Karpas-422 (cell line): ENCODE data around the gene NT5C3B. TPM values are rescaled to one million over a fixed set of nuclear protein-coding genes. Genes with fewer than 3 reads are reported as not detected.

Source experiments
- DNase-seq: peaks from one replicate; pipeline ENCODE4 v3.0.0-alpha.2; 2015
- H2AFZ ChIP-seq: fragments of 200-600 bp; sonication (generic); 2 replicates; pipeline ENCODE4 v1.6.1; 2014; ENCODE audit warnings: antibody characterized with exemption, low read length, mixed read lengths
- H3K27ac ChIP-seq: fragments of 200-600 bp; sonication (generic); 2 replicates; pipeline ENCODE4 v1.5.1; 2014; ENCODE audit warnings: mild to moderate bottlenecking, low read length, moderate library complexity
- H3K27me3 ChIP-seq: fragments of 200-600 bp; sonication (generic); 2 replicates; pipeline ENCODE4 v1.6.1; 2014; ENCODE audit warnings: low read length, mixed read lengths
- H3K36me3 ChIP-seq: fragments of 200-600 bp; sonication (generic); 2 replicates; pipeline ENCODE4 v1.6.1; 2014; ENCODE audit warnings: low read length, mixed read lengths; ENCODE audit not compliant: insufficient read depth
- H3K4me1 ChIP-seq: fragments of 200-600 bp; sonication (generic); 2 replicates; pipeline ENCODE4 v1.6.1; 2014; ENCODE audit warnings: mild to moderate bottlenecking, low read length, mixed read lengths
- H3K4me2 ChIP-seq: fragments of 200-600 bp; sonication (generic); 2 replicates; pipeline ENCODE4 v1.6.1; 2014; ENCODE audit warnings: low read length, low read depth, mild to moderate bottlenecking; ENCODE audit not compliant: poor library complexity, severe bottlenecking
- H3K4me3 ChIP-seq: fragments of 200-600 bp; sonication (generic); 2 replicates; pipeline ENCODE4 v1.5.1; 2014; ENCODE audit warnings: mild to moderate bottlenecking, antibody characterized with exemption, low read length, mixed read lengths
- H3K79me2 ChIP-seq: fragments of 200-600 bp; sonication (generic); 2 replicates; pipeline ENCODE4 v1.6.1; 2014; ENCODE audit warnings: mild to moderate bottlenecking, low read length, mixed read lengths
- H3K9ac ChIP-seq: fragments of 200-600 bp; sonication (generic); 2 replicates; pipeline ENCODE4 v1.6.0; 2014; ENCODE audit warnings: low read length
- H3K9me2 ChIP-seq: fragments of 200-600 bp; sonication (generic), shearing (Covaris generic); replicated peaks from 2 replicates; pipeline ENCODE4 v1.6.0; 2014; ENCODE audit warnings: mild to moderate bottlenecking, low read length, moderate library complexity; ENCODE audit not compliant: insufficient read depth
- H3K9me3 ChIP-seq: fragments of 300-700, 200-600 bp; sonication (generic); 2 replicates; pipeline ENCODE4 v1.6.1; 2014; ENCODE audit warnings: low read length, mixed read lengths
- H4K20me1 ChIP-seq: fragments of 200-600 bp; sonication (generic); 2 replicates; pipeline ENCODE4 v1.6.1; 2014; ENCODE audit warnings: mild to moderate bottlenecking, antibody characterized with exemption, low read length, low read depth; ENCODE audit not compliant: insufficient read depth
- total RNA-seq: library from RNA; depleted of rRNA; stranded (reverse); fragments of >200 nt; shearing (Covaris generic); gene quantifications from 2 replicates; pipeline ENCODE4 v1.2.3, GENCODE V29; 2014; ENCODE audit warnings: low replicate concordance

The NT5C3B gene
- total RNA-seq, 1 experiment from 2014 or later, result 10.5 TPM

- DNase-seq, result no peak
- Histone ChIP-seq H3K9me3 (no peaks in the 10 kb centered on the region), H3K9ac (no peak overlapping the region), H3K36me3 (peaks cover 33% of the 10 kb centered on the region), H3K9me2 (no peaks in the 10 kb centered on the region), H3K4me2 (no peak overlapping the region), H2AFZ (no peak overlapping the region), H3K4me3 (no peak overlapping the region), H3K4me1 (peaks cover 14% of the 10 kb centered on the region), H3K27ac (no peak overlapping the region), H4K20me1 (no peaks in the 10 kb centered on the region), H3K27me3 (no peaks in the 10 kb centered on the region), H3K79me2 (peaks cover under 1% of the 10 kb centered on the region; the same call in 1 of the 2 replicates)
Observed at GRCh38 chr17:41870097-41870496, 34.1 kb upstream of the NT5C3B start.

GRCh38 chr17:41869426-41869825, 33.4 kb upstream of the NT5C3B start:
- Histone ChIP-seq H3K9me3 (no peaks in the 10 kb centered on the region), H2AFZ (no peak overlapping the region), H4K20me1 (0 out of 2 replicates have a peak, but pooled peaks cover under 1% of the 10 kb centered on the region), H3K4me1 (peaks cover 14% of the 10 kb centered on the region), H3K9ac (no peak overlapping the region), H3K79me2 (peaks cover 7% of the 10 kb centered on the region), H3K9me2 (no peaks in the 10 kb centered on the region), H3K4me3 (no peak overlapping the region), H3K27me3 (no peaks in the 10 kb centered on the region), H3K36me3 (peaks cover 31% of the 10 kb centered on the region), H3K27ac (no peak overlapping the region), H3K4me2 (no peak overlapping the region)
- no peak for DNase-seq

- no peak overlapping the region for H3K4me2 ChIP-seq
- H2AFZ ChIP-seq, result no peak overlapping the region
- no peak overlapping the region for H3K4me3 ChIP-seq
- H3K27ac ChIP-seq, result no peak overlapping the region
- no peak overlapping the region for H3K9ac ChIP-seq
- H3K36me3 ChIP-seq, result peaks cover 29% of the 10 kb centered on the region
- H3K79me2 ChIP-seq, result peaks cover 16% of the 10 kb centered on the region
- H3K27me3 ChIP-seq, result no peaks in the 10 kb centered on the region
- H4K20me1 ChIP-seq, result peaks cover 9% of the 10 kb centered on the region; the same call in 1 of the 2 replicates
- no peaks in the 10 kb centered on the region for H3K9me2 ChIP-seq
- no peaks in the 10 kb centered on the region for H3K9me3 ChIP-seq
- peaks cover 19% of the 10 kb centered on the region for H3K4me1 ChIP-seq
- no peak for DNase-seq
Observed at GRCh38 chr17:41868568-41868967, 32.5 kb upstream of the NT5C3B start.

GRCh38 chr17:41865596-41865893, 29.5 kb upstream of the NT5C3B start:
- Histone ChIP-seq H4K20me1 (peaks cover 13% of the 10 kb centered on the region; the same call in 1 of the 2 replicates), H3K79me2 (peaks cover 44% of the 10 kb centered on the region), H2AFZ (no peak overlapping the region), H3K27me3 (no peaks in the 10 kb centered on the region), H3K9ac (peak overlapping the region; percentile 49), H3K9me2 (no peaks in the 10 kb centered on the region), H3K4me1 (peaks cover 31% of the 10 kb centered on the region), H3K27ac (no peak overlapping the region), H3K4me2 (peak overlapping the region; percentile 87), H3K36me3 (peaks cover 18% of the 10 kb centered on the region), H3K9me3 (no peaks in the 10 kb centered on the region), H3K4me3 (no peak overlapping the region; the same call in 1 of the 2 replicates)
- no peak for DNase-seq

- Histone ChIP-seq H3K4me1 (peaks cover 31% of the 10 kb centered on the region), H2AFZ (peak within 1 kb of the TSS; percentile 51; the same call in 1 of the 2 replicates), H3K4me3 (peak within 1 kb of the TSS; percentile 90), H3K9ac (peak within 1 kb of the TSS; percentile 93), H3K9me2 (no peaks in the 10 kb centered on the region), H3K27ac (peak within 1 kb of the TSS; percentile 56), H3K9me3 (no peaks in the 10 kb centered on the region), H3K36me3 (peaks cover 15% of the 10 kb centered on the region), H3K4me2 (peak within 1 kb of the TSS; percentile 87), H3K27me3 (no peaks in the 10 kb centered on the region), H3K79me2 (peaks cover 49% of the 10 kb centered on the region), H4K20me1 (peaks cover 13% of the 10 kb centered on the region; the same call in 1 of the 2 replicates)
- DNase-seq, result peak; percentile 96
Observed at GRCh38 chr17:41864836-41865595, 29.0 kb upstream of the NT5C3B start, which contains the start of gene KLHL11. KLHL11 (minus strand) TSS chr17:41865423; CDS start chr17:41865370, 53 bp downstream.

GRCh38 chr17:41864498-41864835, 28.4 kb upstream of the NT5C3B start:
- Histone ChIP-seq H3K4me2 (peak overlapping the region; percentile 87), H3K9me2 (no peaks in the 10 kb centered on the region), H3K27ac (peak overlapping the region; percentile 56; the same call in 1 of the 2 replicates), H3K27me3 (no peaks in the 10 kb centered on the region), H3K36me3 (peaks cover 11% of the 10 kb centered on the region), H2AFZ (peak overlapping the region; percentile 51; the same call in 1 of the 2 replicates), H3K4me1 (peaks cover 31% of the 10 kb centered on the region), H4K20me1 (peaks cover 13% of the 10 kb centered on the region; the same call in 1 of the 2 replicates), H3K79me2 (peaks cover 54% of the 10 kb centered on the region), H3K9ac (peak overlapping the region; percentile 93), H3K4me3 (peak overlapping the region; percentile 90), H3K9me3 (no peaks in the 10 kb centered on the region)
- DNase-seq, result no peak

- H3K36me3 ChIP-seq, result peaks cover 4% of the 10 kb centered on the region
- H3K9ac ChIP-seq, result peak overlapping the region; percentile 93
- H3K4me1 ChIP-seq, result peaks cover 31% of the 10 kb centered on the region
- no peaks in the 10 kb centered on the region for H3K9me2 ChIP-seq
- peaks cover 16% of the 10 kb centered on the region; the same call in 1 of the 2 replicates for H4K20me1 ChIP-seq
- peaks cover 65% of the 10 kb centered on the region for H3K79me2 ChIP-seq
- no peaks in the 10 kb centered on the region for H3K9me3 ChIP-seq
- H3K4me2 ChIP-seq, result peak overlapping the region; percentile 87
- H3K27ac ChIP-seq, result no peak overlapping the region
- no peak overlapping the region for H2AFZ ChIP-seq
- H3K4me3 ChIP-seq, result peak overlapping the region; percentile 90
- no peaks in the 10 kb centered on the region for H3K27me3 ChIP-seq
- DNase-seq, result no peak
Observed at GRCh38 chr17:41863074-41863848, 27.2 kb upstream of the NT5C3B start.
